PC-9 (cell line): Measurements from ENCODE around the gene ARHGAP26. TPM values are rescaled to one million over a fixed set of nuclear protein-coding genes. Genes with fewer than 3 reads are reported as not detected.

Experiments used
- BruUV-seq: library from RNA; stranded (reverse); fragments of 400-500 nt; replicated peaks from 2 replicates; lab custom pipeline; 2021; lab: Mats Ljungman, UMichigan
- CTCF ChIA-PET: fragments of 300-600 bp; sonication (Branson Sonifier 250); formaldehyde crosslinking; loops from one replicate; lab custom pipeline; 2022; ENCODE audit warnings: antibody characterized with exemption; lab: Charles Lee
- POLR2A ChIA-PET: fragments of 300-600 bp; sonication (Branson Sonifier 250); formaldehyde crosslinking; loops from one replicate; lab custom pipeline; 2022; ENCODE audit warnings: antibody characterized with exemption; ENCODE audit not compliant: unreplicated experiment; lab: Charles Lee
- DNase-seq, 2 experiments: peaks; one replicate each; pipeline versions ENCODE4 v3.0.0 to v3.0.0-alpha.2; 2015 to 2022; ENCODE audit warnings: mixed read lengths in 1 of 2
- H2AFZ ChIP-seq: fragments of 200-600 bp; sonication (generic); 2 replicates; pipeline ENCODE4 v1.8.1; 2017; ENCODE audit warnings: antibody characterized with exemption
- H3F3A ChIP-seq: fragments of 200-600 bp; sonication (generic); 2 replicates; pipeline ENCODE4 v1.8.1; 2017; ENCODE audit warnings: antibody characterized with exemption, mild to moderate bottlenecking, low read depth; ENCODE audit not compliant: insufficient read depth
- H3K27ac ChIP-seq: fragments of 200-600 bp; sonication (generic); 2 replicates; pipeline ENCODE4 v1.6.1; 2016; ENCODE audit warnings: mixed run types
- H3K27me3 ChIP-seq: fragments of 200-600 bp; sonication (generic); 2 replicates; pipeline ENCODE4 v1.6.1; 2016; ENCODE audit warnings: low read depth, mixed run types; ENCODE audit not compliant: insufficient read depth
- H3K36me3 ChIP-seq: fragments of 200-600 bp; sonication (generic); 2 replicates; pipeline ENCODE4 v1.6.1; 2016; ENCODE audit warnings: low read depth, mixed run types
- H3K4me1 ChIP-seq: fragments of 200-600 bp; sonication (generic); replicated peaks from 2 replicates; pipeline ENCODE4 v1.6.1; 2016; ENCODE audit warnings: mixed run types; ENCODE audit not compliant: insufficient read depth
- H3K4me2 ChIP-seq: fragments of 200-600 bp; sonication (generic); 2 replicates; pipeline ENCODE4 v1.6.1; 2017; ENCODE audit warnings: mixed run types
- H3K4me3 ChIP-seq: fragments of 200-600 bp; sonication (generic); 2 replicates; pipeline ENCODE4 v1.6.1; 2016; ENCODE audit warnings: mixed run types
- H3K79me2 ChIP-seq: fragments of 200-600 bp; sonication (generic); 2 replicates; pipeline ENCODE4 v1.6.1; 2017; ENCODE audit warnings: low read depth, mixed run types
- H3K9me2 ChIP-seq: fragments of 200-600 bp; sonication (generic); 2 replicates; pipeline ENCODE4 v1.8.1; 2017; ENCODE audit warnings: mild to moderate bottlenecking; ENCODE audit not compliant: insufficient read depth
- H3K9me3 ChIP-seq: fragments of 200-600 bp; sonication (generic); 2 replicates; pipeline ENCODE4 v1.8.1; 2016; ENCODE audit warnings: low read depth; ENCODE audit not compliant: insufficient read depth
- H4K20me1 ChIP-seq: fragments of 200-600 bp; sonication (generic); 2 replicates; pipeline ENCODE4 v1.8.1; 2017; ENCODE audit not compliant: insufficient read depth
- EZH2 ChIP-seq: fragments of 200-600 bp; sonication (generic); IDR thresholded peaks from 2 replicates; pipeline ENCODE4 v1.8.0; 2017; ENCODE audit warnings: antibody characterized with exemption, low read depth
- intact Hi-C: fragments of 100-400 bp; cut with micrococcal nuclease; formaldehyde crosslinking; loops from one replicate; pipeline ENCODE4 v1.10.0; 2022; ENCODE audit not compliant: unreplicated experiment
- total RNA-seq: library from RNA; stranded (reverse); gene quantifications from 2 replicates; pipeline ENCODE4 v1.2.3, GENCODE V29; 2021
- TF ChIP-seq, protein P1 (sequence below): fragments of 200-600 bp; sonication (generic); conservative IDR thresholded peaks from 2 replicates; pipeline ENCODE4 v1.6.1; 2017; ENCODE audit warnings: mixed run types, antibody characterized with exemption, mild to moderate bottlenecking, moderate library complexity

Gene ARHGAP26
- total RNA-seq, 1 experiment from 2014 or later = 29.7 TPM

DNA sequence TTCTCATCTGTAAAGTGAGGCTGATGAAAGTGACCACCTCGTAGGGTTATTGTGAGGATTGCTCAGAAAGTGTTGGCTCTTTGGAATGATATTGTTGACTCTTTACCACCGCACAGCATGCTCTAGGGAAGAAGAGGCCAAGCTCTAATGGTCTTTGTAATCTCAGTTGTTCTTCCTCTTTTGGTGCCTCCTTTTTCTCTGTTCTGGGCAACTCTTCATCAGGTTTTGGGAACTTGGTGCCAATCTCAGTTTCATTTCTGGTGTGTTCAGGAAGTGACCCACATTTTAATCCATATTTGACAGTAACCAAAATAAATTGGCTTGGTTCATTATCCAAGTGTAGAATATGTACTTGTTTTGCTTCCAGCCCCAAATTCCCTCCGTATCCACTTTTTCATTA lies 25.1 kb downstream of the ARHGAP26 start:
- no peaks in the 10 kb centered on the region for H3K9me2 ChIP-seq
- no peak overlapping the region for H3K27ac ChIP-seq
- H3K4me3 ChIP-seq = no peak overlapping the region
- no peaks in the 10 kb centered on the region for H3K9me3 ChIP-seq
- ChIA-PET CTCF (no interaction called here), POLR2A (no interaction called here)
- intact Hi-C loops = no loop called here
- H3K36me3 ChIP-seq = no peaks in the 10 kb centered on the region
- H3K79me2 ChIP-seq = 0 out of 2 replicates have a peak, but pooled peaks cover 4% of the 10 kb centered on the region
- peaks cover 4% of the 10 kb centered on the region; the same call in 1 of the 2 replicates for H3K4me1 ChIP-seq
- no peak overlapping the region for H2AFZ ChIP-seq
- no peak overlapping the region for H3K4me2 ChIP-seq
- H3K27me3 ChIP-seq = no peaks in the 10 kb centered on the region
- 0 out of 2 replicates have a peak, but pooled peaks cover 5% of the 10 kb centered on the region for H4K20me1 ChIP-seq
- H3F3A ChIP-seq = no peaks in the 10 kb centered on the region
- no peak for DNase-seq
- BruUV-seq = no TSS peak
- no peak for TF ChIP-seq EZH2

DNA sequence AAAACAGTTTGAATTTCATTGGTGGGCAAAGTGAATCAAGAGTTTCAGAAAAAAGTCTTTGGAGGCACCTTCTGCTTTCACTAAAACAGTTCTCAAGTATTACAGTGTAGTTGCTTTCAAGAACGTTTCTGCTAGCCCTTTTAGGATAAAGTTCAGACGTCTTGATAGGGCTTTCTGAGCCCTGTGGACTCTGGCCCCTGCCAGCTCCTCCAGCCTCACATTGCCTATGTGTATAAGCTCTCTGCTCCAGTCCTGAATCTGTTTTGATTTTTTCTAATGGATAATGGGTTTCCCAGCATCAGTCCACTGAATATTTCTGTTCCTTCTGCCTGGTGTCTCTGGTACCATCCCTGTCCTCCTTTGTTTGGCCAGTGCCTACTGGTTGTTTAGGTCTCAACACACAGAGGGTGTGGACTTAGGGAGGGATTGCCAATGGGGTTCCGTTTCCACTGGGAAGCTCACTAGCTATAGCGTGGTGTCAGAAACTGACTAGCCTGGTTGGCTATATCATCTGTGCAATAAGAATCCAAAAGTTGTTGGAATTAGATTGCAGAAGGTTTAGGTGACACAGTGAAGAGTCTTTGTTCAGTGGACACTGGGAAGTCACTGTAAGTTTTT lies 26.4 kb downstream of the ARHGAP26 start:
- Histone ChIP-seq H2AFZ (no peak overlapping the region), H3K4me2 (no peak overlapping the region), H3K27me3 (no peaks in the 10 kb centered on the region), H3F3A (no peaks in the 10 kb centered on the region), H3K36me3 (no peaks in the 10 kb centered on the region), H3K27ac (no peak overlapping the region), H3K79me2 (0 out of 2 replicates have a peak, but pooled peaks cover 7% of the 10 kb centered on the region), H3K9me3 (no peaks in the 10 kb centered on the region), H3K9me2 (no peaks in the 10 kb centered on the region), H4K20me1 (0 out of 2 replicates have a peak, but pooled peaks cover 5% of the 10 kb centered on the region), H3K4me3 (no peak overlapping the region), H3K4me1 (peaks cover 4% of the 10 kb centered on the region; the same call in 1 of the 2 replicates)
- DNase-seq = no peak
- TF ChIP-seq EZH2 = no peak
- TF ChIP-seq, protein P1, sequence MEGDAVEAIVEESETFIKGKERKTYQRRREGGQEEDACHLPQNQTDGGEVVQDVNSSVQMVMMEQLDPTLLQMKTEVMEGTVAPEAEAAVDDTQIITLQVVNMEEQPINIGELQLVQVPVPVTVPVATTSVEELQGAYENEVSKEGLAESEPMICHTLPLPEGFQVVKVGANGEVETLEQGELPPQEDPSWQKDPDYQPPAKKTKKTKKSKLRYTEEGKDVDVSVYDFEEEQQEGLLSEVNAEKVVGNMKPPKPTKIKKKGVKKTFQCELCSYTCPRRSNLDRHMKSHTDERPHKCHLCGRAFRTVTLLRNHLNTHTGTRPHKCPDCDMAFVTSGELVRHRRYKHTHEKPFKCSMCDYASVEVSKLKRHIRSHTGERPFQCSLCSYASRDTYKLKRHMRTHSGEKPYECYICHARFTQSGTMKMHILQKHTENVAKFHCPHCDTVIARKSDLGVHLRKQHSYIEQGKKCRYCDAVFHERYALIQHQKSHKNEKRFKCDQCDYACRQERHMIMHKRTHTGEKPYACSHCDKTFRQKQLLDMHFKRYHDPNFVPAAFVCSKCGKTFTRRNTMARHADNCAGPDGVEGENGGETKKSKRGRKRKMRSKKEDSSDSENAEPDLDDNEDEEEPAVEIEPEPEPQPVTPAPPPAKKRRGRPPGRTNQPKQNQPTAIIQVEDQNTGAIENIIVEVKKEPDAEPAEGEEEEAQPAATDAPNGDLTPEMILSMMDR = no peak
- BruUV-seq = no TSS peak
- ChIA-PET POLR2A (no interaction called here), CTCF (no interaction called here)
- intact Hi-C loops = no loop called here

DNA sequence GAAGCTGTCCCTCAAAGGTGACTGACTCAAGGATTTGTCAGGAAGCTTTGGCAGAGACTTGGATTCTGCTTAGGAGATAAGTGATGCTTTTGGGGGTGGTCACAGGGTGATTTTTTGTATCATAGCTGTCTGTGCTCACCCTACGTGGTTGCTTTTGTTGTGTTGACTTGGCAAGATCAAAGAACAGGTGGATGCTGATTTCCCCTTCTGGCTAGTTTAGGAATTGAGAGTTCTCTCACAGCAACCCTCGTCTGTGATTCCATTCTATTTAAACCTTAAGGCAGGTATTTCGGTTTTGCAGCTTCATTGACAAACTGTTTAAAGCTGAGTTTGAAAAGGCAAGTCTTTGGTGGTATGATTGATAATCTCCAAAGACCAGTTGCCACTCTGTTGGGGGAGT lies 27.2 kb downstream of the ARHGAP26 start:
- 0 out of 2 replicates have a peak, but pooled peaks cover 5% of the 10 kb centered on the region for H4K20me1 ChIP-seq
- CTCF ChIA-PET = interaction anchor here (0.5 kb wide), 1 partner anchor 19 kb away, joined by 6 read pairs; no protein-coding TSS in a partner anchor

More for the DNA sequence above, 27.2 kb downstream of the ARHGAP26 start:
- Histone ChIP-seq H3K27me3 (no peaks in the 10 kb centered on the region), H3K9me2 (no peaks in the 10 kb centered on the region), H3K36me3 (no peaks in the 10 kb centered on the region), H3K4me2 (no peak overlapping the region), H2AFZ (no peak overlapping the region), H3K27ac (no peak overlapping the region), H3K4me3 (no peak overlapping the region), H3K9me3 (no peaks in the 10 kb centered on the region), H3K79me2 (0 out of 2 replicates have a peak, but pooled peaks cover 12% of the 10 kb centered on the region), H3F3A (no peaks in the 10 kb centered on the region), H3K4me1 (no peaks in the 10 kb centered on the region)
- POLR2A ChIA-PET = no interaction called here
- no TSS peak for BruUV-seq
- TF ChIP-seq EZH2 = no peak
- TF ChIP-seq, protein P1 = no peak
- no peak for DNase-seq
- intact Hi-C loops = no loop called here
